WTC11 (cell line): ENCODE data around the gene SERPINA4. TPM values are rescaled to one million over a fixed set of nuclear protein-coding genes. Genes with fewer than 3 reads are reported as not detected.

ENCODE experiments used
- ATAC-seq: fragments of 200-7000 bp; cut with Tn5 transposase; 2 replicates; pipeline ENCODE4 v1.10.0; 2021; ENCODE audit warnings: mild to moderate bottlenecking, moderate library complexity
- CTCF ChIA-PET: fragments of 300-600 bp; sonication (Branson Sonifier 250); formaldehyde crosslinking; loops from one replicate; lab custom pipeline; 2021; ENCODE audit warnings: antibody characterized with exemption; lab: Charles Lee
- POLR2A ChIA-PET: fragments of 350-600 bp; sonication (Branson Sonifier 250); formaldehyde crosslinking; loops from one replicate; lab custom pipeline; 2021; ENCODE audit warnings: antibody characterized with exemption; lab: Charles Lee
- DNase-seq: peaks from one replicate; pipeline ENCODE4 v3.0.0; 2021; ENCODE audit warnings: low spot score
- H3K27ac Mint-ChIP-seq: 2 replicates; pipeline ENCODE4 v1.8.0; 2021; ENCODE audit warnings: mixed read lengths
- H3K27me3 Mint-ChIP-seq: 2 replicates; pipeline ENCODE4 v1.8.0; 2021; ENCODE audit warnings: low read depth, mild to moderate bottlenecking, moderate library complexity, mixed read lengths
- H3K36me3 Mint-ChIP-seq: 2 replicates; pipeline ENCODE4 v1.8.0; 2021; ENCODE audit warnings: mixed read lengths
- H3K4me1 Mint-ChIP-seq: 2 replicates; pipeline ENCODE4 v1.8.0; 2022; ENCODE audit warnings: mixed read lengths
- H3K4me3 Mint-ChIP-seq: 2 replicates; pipeline ENCODE4 v1.8.0; 2021; ENCODE audit warnings: mild to moderate bottlenecking, moderate library complexity, mixed read lengths
- H3K9me3 Mint-ChIP-seq: 2 replicates; pipeline ENCODE4 v1.8.0; 2021; ENCODE audit warnings: mixed read lengths
- ATF1 ChIP-seq: sonication (generic); formaldehyde crosslinking; IDR thresholded peaks from 2 replicates; pipeline ENCODE4 v1.8.1; 2023; ENCODE audit warnings: mild to moderate bottlenecking, moderate library complexity, missing genetic modification reagents
- CBFB ChIP-seq: sonication (generic); formaldehyde crosslinking; IDR thresholded peaks from 2 replicates; pipeline ENCODE4 v1.8.1; 2022; ENCODE audit warnings: mild to moderate bottlenecking, low read depth, missing genetic modification reagents
- CREB1 ChIP-seq: sonication (generic); formaldehyde crosslinking; IDR thresholded peaks from 2 replicates; pipeline ENCODE4 v1.8.0; 2023; ENCODE audit warnings: mild to moderate bottlenecking, missing genetic modification reagents
- EMX1 ChIP-seq: fragments of 250-450 bp; sonication (Bioruptor Pico); IDR thresholded peaks from 2 replicates; pipeline ENCODE4 v1.8.0; 2021; ENCODE audit warnings: mild to moderate bottlenecking
- FOXK1 ChIP-seq: sonication (generic); formaldehyde crosslinking; IDR thresholded peaks from 2 replicates; pipeline ENCODE4 v1.8.0; 2022; ENCODE audit warnings: mild to moderate bottlenecking, moderate library complexity, missing genetic modification reagents
- GABPB1 ChIP-seq: sonication (generic); formaldehyde crosslinking; IDR thresholded peaks from 2 replicates; pipeline ENCODE4 v1.8.1; 2023; ENCODE audit warnings: mild to moderate bottlenecking, missing genetic modification reagents
- IRF2 ChIP-seq: sonication (generic); formaldehyde crosslinking; IDR thresholded peaks from 2 replicates; pipeline ENCODE4 v1.8.0; 2022; ENCODE audit warnings: low read depth, missing genetic modification reagents, borderline replicate concordance
- NFATC4 ChIP-seq: fragments of 250-450 bp; sonication (Bioruptor Pico); IDR thresholded peaks from 2 replicates; pipeline ENCODE4 v1.9.0; 2021; ENCODE audit warnings: mild to moderate bottlenecking
- NR3C1 ChIP-seq: sonication (generic); formaldehyde crosslinking; conservative IDR thresholded peaks from 2 replicates; pipeline ENCODE4 v1.8.1; 2023; ENCODE audit warnings: low read depth, mild to moderate bottlenecking, missing genetic modification reagents
- OVOL2 ChIP-seq: fragments of 250-450 bp; sonication (Bioruptor Pico); IDR thresholded peaks from 2 replicates; pipeline ENCODE4 v1.9.0; 2021; ENCODE audit warnings: mild to moderate bottlenecking, borderline replicate concordance
- SMAD4 ChIP-seq: sonication (generic); formaldehyde crosslinking; IDR thresholded peaks from 2 replicates; pipeline ENCODE4 v1.8.0; 2022; ENCODE audit warnings: mild to moderate bottlenecking, missing genetic modification reagents
- SOX15 ChIP-seq: fragments of 250-450 bp; sonication (Bioruptor Pico); IDR thresholded peaks from 2 replicates; pipeline ENCODE4 v1.9.0; 2021; ENCODE audit warnings: mild to moderate bottlenecking
- TCF7 ChIP-seq: sonication (generic); formaldehyde crosslinking; IDR thresholded peaks from 2 replicates; pipeline ENCODE4 v1.8.0; 2022; ENCODE audit warnings: mild to moderate bottlenecking, low read depth, missing genetic modification reagents, moderate library complexity
- TP53 ChIP-seq: sonication (generic); formaldehyde crosslinking; IDR thresholded peaks from 2 replicates; pipeline ENCODE4 v1.8.1; 2023; ENCODE audit warnings: mild to moderate bottlenecking, missing genetic modification reagents
- total RNA-seq: library from RNA; stranded (reverse); gene quantifications from 3 replicates; pipeline ENCODE4 v1.2.3, GENCODE V29; 2021
- TF ChIP-seq, protein P1 (sequence below): sonication (generic); formaldehyde crosslinking; IDR thresholded peaks from 2 replicates; pipeline ENCODE4 v1.8.0; 2023; ENCODE audit warnings: mild to moderate bottlenecking, missing genetic modification reagents
- TF ChIP-seq, protein P2 (sequence below): fragments of 250-450 bp; sonication (Bioruptor Pico); IDR thresholded peaks from 2 replicates; pipeline ENCODE4 v1.9.0; 2021; ENCODE audit warnings: mild to moderate bottlenecking, borderline replicate concordance
- TF ChIP-seq, protein P3 (sequence below): sonication (generic); formaldehyde crosslinking; IDR thresholded peaks from 2 replicates; pipeline ENCODE4 v1.8.0; 2022; ENCODE audit warnings: mild to moderate bottlenecking, missing genetic modification reagents

SERPINA4 gene
- total RNA-seq, 1 experiment from 2014 or later: not detected

DNA sequence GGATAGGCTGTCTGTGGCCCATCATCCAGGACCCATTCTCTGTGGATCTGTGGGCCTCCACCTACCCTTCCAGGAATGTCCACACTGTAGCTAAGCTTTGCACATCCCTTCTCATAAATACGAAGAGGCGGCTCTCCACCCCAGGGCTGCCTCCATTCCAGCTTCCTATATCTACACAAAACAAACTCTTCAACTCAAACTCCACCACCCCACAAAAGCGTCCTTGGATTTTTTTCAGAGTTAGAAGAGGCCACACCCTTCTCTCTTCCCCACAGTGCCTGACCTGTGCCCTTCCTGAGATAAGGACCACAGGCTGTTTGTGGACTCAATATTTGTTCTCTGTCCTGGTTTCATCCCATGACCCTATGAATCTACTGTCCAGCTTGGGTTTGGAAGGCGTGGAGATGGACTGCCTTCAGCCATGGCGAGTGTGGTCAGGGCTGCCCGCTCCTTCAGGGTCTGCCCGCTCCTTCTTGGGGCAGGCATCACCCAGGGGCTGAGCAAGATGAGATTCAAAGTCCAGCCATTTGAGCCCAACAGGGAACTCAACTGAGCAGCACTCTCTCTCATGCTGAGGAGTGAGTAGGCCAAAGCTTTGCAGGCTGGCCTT, 39.0 kb upstream of the SERPINA4 start:
- DNase-seq (no peak), ATAC-seq (no peak)
- TF ChIP-seq, protein P1, sequence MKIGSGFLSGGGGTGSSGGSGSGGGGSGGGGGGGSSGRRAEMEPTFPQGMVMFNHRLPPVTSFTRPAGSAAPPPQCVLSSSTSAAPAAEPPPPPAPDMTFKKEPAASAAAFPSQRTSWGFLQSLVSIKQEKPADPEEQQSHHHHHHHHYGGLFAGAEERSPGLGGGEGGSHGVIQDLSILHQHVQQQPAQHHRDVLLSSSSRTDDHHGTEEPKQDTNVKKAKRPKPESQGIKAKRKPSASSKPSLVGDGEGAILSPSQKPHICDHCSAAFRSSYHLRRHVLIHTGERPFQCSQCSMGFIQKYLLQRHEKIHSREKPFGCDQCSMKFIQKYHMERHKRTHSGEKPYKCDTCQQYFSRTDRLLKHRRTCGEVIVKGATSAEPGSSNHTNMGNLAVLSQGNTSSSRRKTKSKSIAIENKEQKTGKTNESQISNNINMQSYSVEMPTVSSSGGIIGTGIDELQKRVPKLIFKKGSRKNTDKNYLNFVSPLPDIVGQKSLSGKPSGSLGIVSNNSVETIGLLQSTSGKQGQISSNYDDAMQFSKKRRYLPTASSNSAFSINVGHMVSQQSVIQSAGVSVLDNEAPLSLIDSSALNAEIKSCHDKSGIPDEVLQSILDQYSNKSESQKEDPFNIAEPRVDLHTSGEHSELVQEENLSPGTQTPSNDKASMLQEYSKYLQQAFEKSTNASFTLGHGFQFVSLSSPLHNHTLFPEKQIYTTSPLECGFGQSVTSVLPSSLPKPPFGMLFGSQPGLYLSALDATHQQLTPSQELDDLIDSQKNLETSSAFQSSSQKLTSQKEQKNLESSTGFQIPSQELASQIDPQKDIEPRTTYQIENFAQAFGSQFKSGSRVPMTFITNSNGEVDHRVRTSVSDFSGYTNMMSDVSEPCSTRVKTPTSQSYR (CRISPR knock-in tag): no peak
- TF ChIP-seq GABPB1: peak; percentile 44
- H3K9me3 Mint-ChIP-seq: peaks cover 25% of the 10 kb centered on the region
- POLR2A ChIA-PET: no interaction called here
- H3K36me3 Mint-ChIP-seq: peaks cover 11% of the 10 kb centered on the region
- no peak overlapping the region for H3K4me3 Mint-ChIP-seq
- no peak overlapping the region for H3K27ac Mint-ChIP-seq
- CTCF ChIA-PET: interaction anchor here (0.6 to 1.8 kb wide), 3 partner anchors 27 to 726 kb away, joined by 3 to 14 read pairs (median 9); no protein-coding TSS in a partner anchor
- H3K4me1 Mint-ChIP-seq: peaks cover 11% of the 10 kb centered on the region
- H3K27me3 Mint-ChIP-seq: peaks cover 7% of the 10 kb centered on the region

GRCh38 chr14:94523265-94523664, 38.0 kb upstream of the SERPINA4 start:
- peaks cover under 1% of the 10 kb centered on the region; the same call in 1 of the 2 replicates for H3K4me1 Mint-ChIP-seq
- POLR2A ChIA-PET: no interaction called here
- peaks cover 7% of the 10 kb centered on the region for H3K27me3 Mint-ChIP-seq
- no peak for TF ChIP-seq SOX15 (CRISPR knock-in tag)
- TF ChIP-seq EMX1: no peak
- no peak for TF ChIP-seq TCF7 (CRISPR knock-in tag)
- no peak for TF ChIP-seq NR3C1 (CRISPR knock-in tag)
- TF ChIP-seq TP53 (CRISPR knock-in tag): no peak
- TF ChIP-seq CREB1: no peak
- TF ChIP-seq NFATC4 (CRISPR knock-in tag): no peak
- TF ChIP-seq, all 79 proteins: peak for 0
- Mint-ChIP-seq H3K4me3 (no peak overlapping the region), H3K27ac (no peak overlapping the region), H3K9me3 (peaks cover 28% of the 10 kb centered on the region), H3K36me3 (peaks cover 11% of the 10 kb centered on the region)
- DNase-seq (no peak), ATAC-seq (no peak)
- CTCF ChIA-PET: interaction anchor here (1.7 kb wide), 1 partner anchor 37 kb away, joined by 9 read pairs; no protein-coding TSS in a partner anchor

- H3K27me3 Mint-ChIP-seq: peaks cover 7% of the 10 kb centered on the region
- CTCF ChIA-PET: no interaction called here
- DNase-seq: no peak
- no peak for ATAC-seq
- H3K9me3 Mint-ChIP-seq: peaks cover 23% of the 10 kb centered on the region
- peaks cover 6% of the 10 kb centered on the region; the same call in 1 of the 2 replicates for H3K36me3 Mint-ChIP-seq
- H3K4me3 Mint-ChIP-seq: no peak overlapping the region
- POLR2A ChIA-PET: no interaction called here
- H3K4me1 Mint-ChIP-seq: no peaks in the 10 kb centered on the region
- TF ChIP-seq EMX1 (no peak), CREB1 (no peak), IRF2 (CRISPR knock-in tag) (no peak), SMAD4 (CRISPR knock-in tag) (no peak), CBFB (CRISPR knock-in tag) (no peak), ATF1 (CRISPR knock-in tag) (no peak), FOXK1 (CRISPR knock-in tag) (no peak), OVOL2 (no peak)
- TF ChIP-seq, protein P2, sequence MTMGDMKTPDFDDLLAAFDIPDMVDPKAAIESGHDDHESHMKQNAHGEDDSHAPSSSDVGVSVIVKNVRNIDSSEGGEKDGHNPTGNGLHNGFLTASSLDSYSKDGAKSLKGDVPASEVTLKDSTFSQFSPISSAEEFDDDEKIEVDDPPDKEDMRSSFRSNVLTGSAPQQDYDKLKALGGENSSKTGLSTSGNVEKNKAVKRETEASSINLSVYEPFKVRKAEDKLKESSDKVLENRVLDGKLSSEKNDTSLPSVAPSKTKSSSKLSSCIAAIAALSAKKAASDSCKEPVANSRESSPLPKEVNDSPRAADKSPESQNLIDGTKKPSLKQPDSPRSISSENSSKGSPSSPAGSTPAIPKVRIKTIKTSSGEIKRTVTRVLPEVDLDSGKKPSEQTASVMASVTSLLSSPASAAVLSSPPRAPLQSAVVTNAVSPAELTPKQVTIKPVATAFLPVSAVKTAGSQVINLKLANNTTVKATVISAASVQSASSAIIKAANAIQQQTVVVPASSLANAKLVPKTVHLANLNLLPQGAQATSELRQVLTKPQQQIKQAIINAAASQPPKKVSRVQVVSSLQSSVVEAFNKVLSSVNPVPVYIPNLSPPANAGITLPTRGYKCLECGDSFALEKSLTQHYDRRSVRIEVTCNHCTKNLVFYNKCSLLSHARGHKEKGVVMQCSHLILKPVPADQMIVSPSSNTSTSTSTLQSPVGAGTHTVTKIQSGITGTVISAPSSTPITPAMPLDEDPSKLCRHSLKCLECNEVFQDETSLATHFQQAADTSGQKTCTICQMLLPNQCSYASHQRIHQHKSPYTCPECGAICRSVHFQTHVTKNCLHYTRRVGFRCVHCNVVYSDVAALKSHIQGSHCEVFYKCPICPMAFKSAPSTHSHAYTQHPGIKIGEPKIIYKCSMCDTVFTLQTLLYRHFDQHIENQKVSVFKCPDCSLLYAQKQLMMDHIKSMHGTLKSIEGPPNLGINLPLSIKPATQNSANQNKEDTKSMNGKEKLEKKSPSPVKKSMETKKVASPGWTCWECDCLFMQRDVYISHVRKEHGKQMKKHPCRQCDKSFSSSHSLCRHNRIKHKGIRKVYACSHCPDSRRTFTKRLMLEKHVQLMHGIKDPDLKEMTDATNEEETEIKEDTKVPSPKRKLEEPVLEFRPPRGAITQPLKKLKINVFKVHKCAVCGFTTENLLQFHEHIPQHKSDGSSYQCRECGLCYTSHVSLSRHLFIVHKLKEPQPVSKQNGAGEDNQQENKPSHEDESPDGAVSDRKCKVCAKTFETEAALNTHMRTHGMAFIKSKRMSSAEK (CRISPR knock-in tag): no peak
- TF ChIP-seq, protein P3, sequence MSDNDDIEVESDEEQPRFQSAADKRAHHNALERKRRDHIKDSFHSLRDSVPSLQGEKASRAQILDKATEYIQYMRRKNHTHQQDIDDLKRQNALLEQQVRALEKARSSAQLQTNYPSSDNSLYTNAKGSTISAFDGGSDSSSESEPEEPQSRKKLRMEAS (CRISPR knock-in tag): no peak
- TF ChIP-seq, all 79 proteins: peak for 0
- H3K27ac Mint-ChIP-seq: no peak overlapping the region
These were observed 37.1 kb upstream of the SERPINA4 start for GRCh38 chr14:94524093-94524492.
